Stimulated activated CD4-positive, alpha-beta T cell treated with anti-CD3 and anti-CD28 coated beads, Interleukin-1b, Interleukin-23, amount 100 ng/mL, for 1 hour (primary cell): ENCODE measurements around the gene PPFIBP2.

Source experiments
- DNase-seq, 2 donors: peaks; one replicate each; pipeline ENCODE4 v3.0.0-alpha.2; 2020; ENCODE audit warnings: low read depth in 2 of 2

Gene PPFIBP2

GRCh38 chr11:7525424-7525823 is 11.6 kb downstream of the PPFIBP2 start:
- no peak for DNase-seq

- no peak for DNase-seq
Observed at GRCh38 chr11:7527029-7527428, 13.2 kb downstream of the PPFIBP2 start.

- DNase-seq = no peak
Observed at GRCh38 chr11:7528514-7529049, 14.8 kb downstream of the PPFIBP2 start.

- DNase-seq = no peak
Observed at GRCh38 chr11:7530013-7530640, 16.3 kb downstream of the PPFIBP2 start.

- DNase-seq = no peak
Observed at GRCh38 chr11:7531011-7531410, 17.2 kb downstream of the PPFIBP2 start.

GRCh38 chr11:7532405-7533145 is 18.8 kb downstream of the PPFIBP2 start:
- DNase-seq = no peak

- DNase-seq = no peak
Observed at GRCh38 chr11:7533199-7534041, 19.6 kb downstream of the PPFIBP2 start.

- no peak for DNase-seq
Observed at GRCh38 chr11:7534042-7534378, 20.2 kb downstream of the PPFIBP2 start.

- DNase-seq = no peak
Observed at GRCh38 chr11:7536100-7536499, 22.3 kb downstream of the PPFIBP2 start.

- DNase-seq = no peak
Observed at GRCh38 chr11:7537265-7537664, 23.5 kb downstream of the PPFIBP2 start.

- no peak for DNase-seq
Observed at GRCh38 chr11:7538031-7538430, 24.2 kb downstream of the PPFIBP2 start.

GRCh38 chr11:7538466-7539454 is 25.0 kb downstream of the PPFIBP2 start:
- no peak for DNase-seq

GRCh38 chr11:7540830-7541555 is 27.2 kb downstream of the PPFIBP2 start:
- DNase-seq = no peak

GRCh38 chr11:7543302-7543701 is 29.5 kb downstream of the PPFIBP2 start:
- no peak for DNase-seq

GRCh38 chr11:7544021-7544420 is 30.2 kb downstream of the PPFIBP2 start:
- DNase-seq = no peak

GRCh38 chr11:7545611-7546010 is 31.8 kb downstream of the PPFIBP2 start:
- DNase-seq = no peak

GRCh38 chr11:7546324-7546791 is 32.6 kb downstream of the PPFIBP2 start:
- no peak for DNase-seq

GRCh38 chr11:7547687-7548086 is 33.9 kb downstream of the PPFIBP2 start:
- no peak for DNase-seq

GRCh38 chr11:7548659-7549274 is 35.0 kb downstream of the PPFIBP2 start:
- no peak for DNase-seq

- no peak for DNase-seq
Observed at GRCh38 chr11:7549681-7550080, 35.9 kb downstream of the PPFIBP2 start.
